Suppressor macrophage treated with lipopolysaccharide for 1 hour (primary cell): Measurements from ENCODE around the gene TEAD3.

ENCODE experiments used
- DNase-seq, 3 donors: peaks; one replicate each; pipeline ENCODE4 v3.0.0-alpha.2; 2020 to 2022

Gene TEAD3

GRCh38 chr6:35490821-35491557 is 5.9 kb downstream of the TEAD3 start:
- DNase-seq = no peak

- DNase-seq = no peak
Measured at GRCh38 chr6:35489995-35490791, 6.7 kb downstream of the TEAD3 start.

- no peak for DNase-seq
Measured at GRCh38 chr6:35489066-35489465, 7.8 kb downstream of the TEAD3 start.

GRCh38 chr6:35488517-35488862 is 8.4 kb downstream of the TEAD3 start:
- DNase-seq = no peak

GRCh38 chr6:35487658-35488516 is 9.0 kb downstream of the TEAD3 start:
- peak; percentile 55 to 65 (median 57) for DNase-seq

- no peak for DNase-seq
Measured at GRCh38 chr6:35486005-35486925, 10.6 kb downstream of the TEAD3 start.

DNA sequence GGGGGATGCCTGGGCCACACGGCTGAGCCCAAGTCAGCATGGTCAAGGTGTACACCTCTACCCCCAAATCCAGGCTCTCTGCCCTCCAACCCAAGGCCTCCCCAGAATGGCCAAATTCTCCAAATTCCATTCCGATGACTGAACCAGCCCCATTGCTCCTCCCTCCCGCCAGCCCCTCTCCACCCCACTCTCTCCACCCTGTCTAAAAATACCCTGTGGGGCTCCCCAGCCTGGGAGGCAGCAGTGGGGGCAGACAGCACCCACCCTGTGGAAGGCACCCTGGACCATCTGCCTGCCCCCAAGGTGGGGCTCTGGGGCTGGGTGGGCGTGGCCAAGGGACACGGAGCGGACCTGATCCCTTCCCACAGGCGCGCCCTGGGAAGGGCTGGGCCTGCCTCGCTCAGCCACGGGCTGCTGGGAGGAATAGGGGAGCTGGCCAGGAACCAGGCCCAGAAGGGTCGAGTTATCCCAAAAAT is 11.4 kb downstream of the TEAD3 start:
- DNase-seq = no peak

DNA sequence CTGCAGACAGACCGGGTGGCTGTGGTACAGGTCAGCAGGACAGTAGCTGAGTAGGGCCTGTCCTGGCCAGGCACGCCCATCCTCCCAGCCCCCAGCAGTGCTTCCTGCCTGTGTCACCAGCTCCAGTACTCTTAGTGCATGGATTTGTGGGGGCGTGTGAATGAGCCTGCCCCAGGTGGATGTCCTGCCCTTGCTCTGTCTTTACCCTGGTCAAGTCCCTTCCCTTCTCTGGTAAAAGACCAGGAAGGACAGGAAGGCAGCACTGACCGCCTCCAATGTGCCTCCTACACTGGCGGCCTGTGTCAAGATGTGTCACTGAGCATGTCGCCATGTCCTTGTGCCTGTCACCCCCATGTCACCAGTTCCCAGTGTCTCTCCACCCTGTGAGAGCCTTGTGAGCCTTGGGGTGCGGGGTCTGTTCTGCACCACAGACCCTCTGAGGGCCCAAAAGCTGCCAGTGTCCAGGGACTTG is 11.9 kb downstream of the TEAD3 start:
- DNase-seq = peak; percentile 54 to 59 (median 59)

DNA sequence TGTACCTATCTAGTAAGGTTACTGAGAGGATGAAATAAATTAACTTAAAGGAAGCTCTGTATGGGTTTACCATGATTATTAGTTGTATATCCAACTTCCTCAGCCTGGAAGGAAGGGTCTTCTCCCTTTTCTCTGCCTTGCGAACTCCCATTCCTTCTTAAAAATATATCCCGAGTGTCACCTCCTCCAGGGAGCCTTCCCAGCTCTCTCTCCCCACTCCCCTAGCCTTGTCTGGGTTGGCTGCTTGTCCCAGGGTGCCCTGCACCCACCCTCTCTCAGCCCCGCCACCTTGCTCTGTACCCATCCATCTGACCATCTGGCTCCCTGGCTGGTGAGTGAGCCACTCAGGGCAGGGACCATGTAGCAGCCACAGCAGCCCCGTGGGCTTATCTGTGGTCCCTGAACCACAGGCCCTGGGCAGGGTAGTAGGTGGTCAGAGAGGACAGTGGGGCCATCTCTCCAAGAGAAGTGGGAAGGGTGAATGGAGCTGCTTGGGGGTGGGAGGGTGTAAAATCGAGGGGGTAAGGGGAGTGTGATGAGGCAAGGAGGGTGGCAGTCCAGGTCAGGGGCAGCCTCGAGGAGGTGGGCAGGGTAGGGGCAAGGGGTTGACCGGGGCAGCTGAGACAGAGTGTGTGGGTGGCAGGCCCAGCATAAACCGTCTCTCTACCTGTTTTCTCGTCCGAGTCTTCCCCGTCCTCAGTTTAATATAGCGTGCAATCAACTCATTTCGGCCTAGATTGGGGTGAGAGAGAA is 12.8 kb downstream of the TEAD3 start:
- no peak for DNase-seq

DNA sequence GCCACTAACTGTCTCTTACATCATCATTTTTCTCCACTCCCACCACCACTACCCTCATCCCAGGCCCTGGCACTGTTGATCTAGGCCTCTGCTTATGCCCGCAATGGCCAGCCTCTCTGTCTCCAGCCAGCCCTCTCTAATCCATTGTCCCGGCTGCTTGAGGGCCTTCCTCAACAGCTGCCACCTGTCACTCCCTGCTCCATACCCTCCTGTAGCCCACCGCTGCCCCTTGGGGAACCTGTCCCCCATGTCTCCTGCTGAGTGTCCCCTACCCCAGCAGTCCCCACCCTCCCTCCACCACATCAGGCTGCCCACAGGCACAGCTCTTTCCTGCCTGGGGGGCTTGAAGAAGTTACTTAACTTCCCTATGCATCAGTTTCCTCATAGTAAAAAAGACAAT is 13.4 kb downstream of the TEAD3 start:
- DNase-seq = no peak

GRCh38 chr6:35483062-35483461 is 13.8 kb downstream of the TEAD3 start:
- DNase-seq = no peak

- DNase-seq = no peak
Measured at GRCh38 chr6:35481226-35481625, 15.7 kb downstream of the TEAD3 start.

GRCh38 chr6:35480176-35480575 is 16.7 kb downstream of the TEAD3 start:
- no peak for DNase-seq

- DNase-seq = no peak
Measured at GRCh38 chr6:35478259-35478658, 18.6 kb downstream of the TEAD3 start.

DNA sequence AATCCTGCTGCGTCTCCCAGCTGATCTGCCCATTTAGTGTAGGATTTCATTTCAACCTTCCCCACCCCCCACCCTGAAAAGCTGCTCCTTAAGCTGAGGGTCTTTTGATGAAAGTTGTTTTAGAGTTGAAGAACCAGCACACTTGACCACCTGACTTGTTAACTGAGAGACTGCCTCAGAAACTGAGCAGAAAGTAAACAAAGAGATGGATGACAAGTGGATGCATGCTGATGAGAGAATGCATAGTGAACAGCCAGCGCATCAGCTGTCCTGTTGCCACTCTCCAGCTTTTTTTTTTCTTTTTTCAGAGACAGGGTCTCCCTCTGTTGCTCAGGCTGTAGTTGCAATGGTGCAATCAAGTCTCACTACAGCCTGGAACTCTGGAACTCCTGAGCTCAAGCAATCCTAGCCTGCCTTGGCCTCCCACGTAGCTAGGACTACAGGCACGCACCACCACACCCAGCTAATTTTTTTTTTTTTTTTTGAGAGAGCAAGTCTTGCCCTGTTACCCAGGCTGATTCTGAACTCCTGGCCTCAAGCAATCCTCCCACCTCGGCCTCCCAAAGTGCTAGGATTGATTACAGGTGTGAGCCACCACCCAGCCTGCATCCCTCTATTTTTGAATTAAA is 19.2 kb downstream of the TEAD3 start:
- DNase-seq = no peak

GRCh38 chr6:35477028-35477427 is 19.9 kb downstream of the TEAD3 start:
- no peak for DNase-seq

DNA sequence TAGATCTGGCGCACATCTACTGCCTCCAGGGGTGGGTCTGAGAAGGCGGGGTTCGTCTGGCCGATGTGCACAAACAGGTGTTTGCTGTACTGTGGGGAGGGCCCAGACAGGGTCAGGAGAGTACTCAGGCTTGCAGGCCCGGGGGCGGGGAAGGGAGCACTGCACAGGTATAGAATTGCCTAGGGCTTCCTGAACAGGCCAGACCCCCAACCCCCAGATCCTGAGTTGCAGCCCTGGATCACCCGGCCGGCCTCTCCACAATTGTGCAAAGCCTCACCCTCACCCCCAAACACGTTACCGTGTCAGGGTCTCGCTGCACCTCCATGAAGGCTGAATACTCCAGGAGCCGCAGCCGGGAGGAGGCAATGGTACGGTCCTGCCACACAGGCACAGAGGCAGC is 20.9 kb downstream of the TEAD3 start:
- DNase-seq = no peak

DNA sequence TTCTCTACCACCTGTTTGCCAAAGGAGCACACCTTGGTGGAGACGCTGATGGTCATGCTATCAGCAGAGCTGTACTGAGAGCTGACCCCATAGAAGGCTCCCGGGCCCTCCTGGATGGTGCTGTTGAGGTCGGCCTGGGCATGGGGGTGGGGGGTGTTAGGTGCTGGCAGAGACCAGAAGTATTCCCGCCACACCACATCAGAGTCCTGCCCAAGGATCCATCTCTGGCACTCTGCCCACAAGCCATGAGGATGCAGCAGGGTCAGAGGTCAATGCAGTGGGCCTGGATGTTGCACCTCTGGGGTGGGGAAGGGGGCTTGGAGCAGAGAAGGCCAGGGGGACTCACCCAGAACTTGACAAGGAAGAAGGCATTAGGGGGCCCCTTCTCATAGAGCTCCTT is 21.3 kb downstream of the TEAD3 start:
- DNase-seq = no peak

GRCh38 chr6:35474942-35475570 is 21.8 kb downstream of the TEAD3 start:
- no peak for DNase-seq
